SK-N-DZ (cell line): ENCODE measurements around the gene NR3C2. TPM values are rescaled to one million over a fixed set of nuclear protein-coding genes. Genes with fewer than 3 reads are reported as not detected.

Experiments
- DNase-seq: peaks from one replicate; pipeline ENCODE4 v3.0.0-alpha.2; 2015; ENCODE audit warnings: low spot score
- polyA plus RNA-seq, 2 experiments: library from polyadenylated mRNA; depleted of rRNA; stranded (reverse); fragments of >200 nt; gene quantifications; 2 replicates each; pipeline ENCODE4 v1.2.3, GENCODE V29; 2014

NR3C2 gene
- 0.10 and 0.23 TPM in 2 replicates for polyA plus RNA-seq (2014; cell fraction: cytosol; rRNA removed)
- 0.04 and 0.07 TPM in 2 replicates for polyA plus RNA-seq (2014; cell fraction: nucleus; rRNA removed)

DNA sequence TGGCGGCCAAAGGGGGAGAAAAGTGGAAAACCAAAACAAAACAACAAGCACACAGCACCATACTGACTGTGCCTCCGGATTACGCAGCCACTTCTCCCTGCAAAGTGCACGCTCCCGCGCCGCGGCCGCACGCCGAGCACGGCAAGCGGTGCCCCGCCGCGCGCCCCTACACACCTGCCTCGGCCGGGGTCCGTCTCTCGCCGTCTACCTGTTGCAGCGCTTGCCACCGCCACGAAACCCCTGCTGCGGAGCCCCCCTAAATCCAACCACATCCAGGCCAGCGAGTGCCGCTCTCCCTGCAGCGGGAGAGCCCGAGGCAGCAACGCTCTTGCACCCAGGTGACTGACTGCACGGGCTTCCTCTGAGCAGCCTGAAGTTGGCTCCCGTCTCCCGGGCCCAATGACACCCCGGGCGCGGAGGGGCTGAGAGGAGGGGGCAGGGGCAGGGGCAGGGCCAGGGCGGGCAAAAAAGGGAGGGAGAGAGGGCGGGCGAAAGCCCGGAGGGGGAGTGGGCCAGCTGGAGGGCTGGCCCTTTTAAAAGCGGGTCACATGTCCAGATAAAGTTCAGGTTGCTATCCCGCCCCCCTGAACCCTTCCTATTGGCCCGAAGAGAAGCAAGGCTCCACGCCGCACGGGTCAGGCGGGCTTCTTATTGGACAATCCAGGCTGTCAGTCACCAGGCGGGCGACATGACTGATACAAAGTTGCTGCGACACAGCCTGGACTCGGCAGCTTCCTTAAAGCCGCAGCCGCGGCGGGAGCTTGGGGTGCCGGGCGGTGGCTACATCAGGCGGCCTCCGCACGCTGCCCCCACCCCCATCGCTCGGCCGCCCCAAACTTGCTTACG is at the start of gene NR3C2:
NR3C2 (minus strand) TSS at position 429 of the 846 bp plus-strand sequence.
- peak; percentile 94 for DNase-seq

GRCh38 chr4:148487181-148487580 is 45.0 kb upstream of the NR3C2 start:
- DNase-seq = no peak

GRCh38 chr4:148481636-148482035 is 39.4 kb upstream of the NR3C2 start:
- DNase-seq = no peak

DNA sequence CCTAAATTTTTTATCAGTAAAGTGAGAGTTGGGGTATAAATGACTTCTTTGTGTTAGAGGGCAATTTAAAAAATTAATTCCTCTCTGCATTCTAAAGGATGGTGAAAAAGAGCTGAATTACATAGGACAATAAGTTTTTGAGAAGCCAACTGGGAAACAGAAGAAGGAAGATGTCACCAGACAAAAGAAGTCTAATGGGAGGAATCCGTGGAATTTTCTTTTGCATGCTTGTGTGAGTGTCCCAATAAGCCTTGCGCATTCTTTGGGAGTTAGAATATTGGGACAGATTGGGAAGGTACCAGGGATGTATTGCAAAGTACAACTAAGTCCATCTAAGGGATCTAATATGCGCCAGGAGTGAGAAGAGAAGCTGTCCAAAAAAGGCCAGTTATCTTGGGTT is 35.1 kb upstream of the NR3C2 start:
- no peak for DNase-seq

- no peak for DNase-seq
Observed at GRCh38 chr4:148469938-148470337, 27.7 kb upstream of the NR3C2 start.

GRCh38 chr4:148454835-148455234 is 12.6 kb upstream of the NR3C2 start:
- no peak for DNase-seq

DNA sequence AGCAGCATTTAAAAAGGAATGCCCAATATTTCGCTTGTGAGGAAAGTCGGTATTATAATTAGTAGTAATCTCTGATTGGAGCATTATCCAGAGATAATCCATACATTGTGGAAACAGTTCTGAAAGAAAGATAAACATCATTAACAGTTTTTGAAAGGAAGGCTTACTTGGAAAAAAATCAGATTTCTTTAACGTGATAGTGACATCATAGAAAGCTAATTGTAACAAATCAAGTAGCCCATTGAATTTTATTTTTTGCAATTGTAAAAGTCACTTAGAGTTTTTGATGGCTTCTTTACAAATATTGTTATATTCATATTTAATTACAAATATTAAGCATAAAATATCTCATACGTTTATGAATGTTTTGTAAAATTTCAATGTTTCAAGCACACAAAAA is 11.6 kb upstream of the NR3C2 start:
- no peak for DNase-seq

DNA sequence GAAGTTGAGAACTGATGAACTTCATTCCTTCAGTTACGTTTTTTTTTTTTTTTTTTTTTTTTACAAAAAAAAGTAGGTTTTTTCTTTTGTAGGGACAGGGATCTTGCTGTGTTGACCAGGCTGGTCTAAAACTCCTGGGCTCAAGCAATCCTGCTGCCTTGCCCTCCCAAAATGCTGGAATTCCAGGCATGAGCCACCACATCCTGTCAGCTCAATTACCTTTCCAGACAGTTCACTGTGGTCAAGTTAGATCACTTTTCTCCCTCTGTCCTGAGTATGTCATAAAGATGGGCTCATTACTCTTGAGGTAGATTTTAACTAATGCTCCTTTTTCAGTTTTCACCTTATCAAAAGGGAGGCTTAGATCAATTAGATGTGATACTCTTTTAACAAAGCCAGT is 10.8 kb upstream of the NR3C2 start:
- no peak for DNase-seq

DNA sequence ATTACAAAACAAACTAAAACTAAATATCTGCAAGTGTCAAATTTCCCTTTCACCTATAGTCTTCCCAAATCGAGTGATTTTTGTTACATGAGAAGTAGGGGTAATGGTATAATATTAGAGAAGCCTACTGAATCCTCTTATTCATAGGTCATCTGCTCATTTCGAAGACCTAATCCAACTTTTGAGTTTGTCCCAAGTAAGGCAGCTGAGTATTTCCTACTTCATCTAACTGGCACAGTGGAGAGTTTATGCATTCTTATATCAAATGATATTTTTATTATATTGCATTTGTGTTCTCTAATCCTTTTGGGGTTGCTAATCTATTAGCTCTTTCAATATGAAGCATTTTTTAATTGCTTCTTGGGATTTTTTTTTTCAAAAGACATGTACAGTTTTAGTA is 7.7 kb upstream of the NR3C2 start:
- DNase-seq = no peak

DNA sequence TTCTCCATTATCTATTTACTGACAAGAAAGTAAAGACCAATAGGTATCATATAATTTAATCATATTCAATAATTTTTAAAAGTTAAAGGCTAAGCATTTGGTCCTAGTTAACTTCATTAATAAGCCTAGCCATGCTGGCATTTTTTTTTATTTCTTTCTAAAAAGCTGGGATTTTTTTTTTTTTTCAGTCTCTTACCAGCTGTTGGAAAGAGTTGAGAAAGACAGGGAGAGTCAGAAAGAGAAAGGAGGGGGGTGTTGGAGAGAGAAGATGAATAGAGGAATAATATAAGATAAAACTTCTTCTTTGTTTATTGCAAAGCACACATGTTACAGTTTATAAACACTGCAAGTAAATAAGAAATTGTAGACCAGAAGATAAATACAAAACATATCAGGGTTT is 5.9 kb upstream of the NR3C2 start:
- DNase-seq = no peak

DNA sequence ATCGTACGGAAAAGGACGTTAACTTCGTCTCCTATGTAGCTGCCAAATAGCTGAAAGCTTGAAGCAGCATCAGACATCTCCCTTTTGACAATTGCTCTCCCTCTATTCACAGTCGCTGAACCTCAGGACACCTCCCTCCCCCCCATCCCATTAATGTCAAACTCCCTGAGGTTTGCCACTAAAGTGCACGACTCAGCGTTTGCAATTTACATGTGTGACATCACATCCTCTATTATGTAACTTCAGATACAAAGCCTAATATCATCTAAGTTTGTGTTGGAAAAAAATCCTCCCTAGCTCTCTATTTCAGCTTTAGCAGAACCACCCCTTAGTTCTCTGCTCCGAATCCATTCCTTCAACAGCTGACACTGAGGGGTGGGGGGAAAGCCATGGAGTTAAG is 5.5 kb upstream of the NR3C2 start:
- DNase-seq = no peak

GRCh38 chr4:148445860-148446330 is 3.7 kb upstream of the NR3C2 start:
- no peak for DNase-seq

DNA sequence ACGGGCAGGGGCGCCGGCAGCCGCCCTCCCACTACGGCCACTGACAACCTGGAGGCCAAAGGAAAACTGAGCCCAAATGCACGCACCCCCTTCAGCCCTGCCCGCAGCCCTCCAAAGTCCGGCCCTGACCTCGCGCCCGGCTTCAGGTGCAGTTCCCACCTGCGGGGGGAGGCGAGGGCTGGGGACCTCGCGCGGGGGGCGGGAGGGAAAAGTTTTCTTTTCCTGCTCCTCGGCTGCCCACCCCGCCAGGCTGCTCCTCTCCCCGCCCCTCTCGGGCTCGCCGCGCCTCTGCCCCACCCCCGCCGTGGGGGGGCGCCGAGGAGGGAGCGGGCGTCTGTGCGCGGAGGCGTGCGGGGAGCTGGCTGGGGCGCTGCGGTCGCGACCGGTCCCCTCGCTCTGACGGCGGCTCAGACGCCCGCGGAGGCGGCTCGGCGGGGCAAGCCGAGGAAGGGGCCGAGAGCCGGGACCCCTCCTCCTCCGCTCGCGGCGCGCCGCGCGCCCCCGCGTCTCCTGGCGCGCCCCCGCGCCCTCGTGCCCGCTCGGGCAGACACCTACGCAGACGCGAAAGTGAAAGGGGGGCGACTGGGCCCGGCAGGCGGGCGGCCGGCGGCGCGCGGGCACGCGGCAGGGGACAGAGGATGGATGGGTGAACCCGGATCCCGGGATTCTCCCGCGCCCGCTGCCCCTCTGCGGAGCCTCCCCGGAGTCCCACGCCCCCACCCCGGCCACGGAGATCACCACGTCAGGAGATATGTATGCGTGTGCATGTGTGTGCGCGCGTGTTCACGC is 3.1 kb upstream of the NR3C2 start:
- peak; percentile 31 for DNase-seq

- no peak for DNase-seq
Observed at GRCh38 chr4:148444296-148445070, 2.3 kb upstream of the NR3C2 start.

DNA sequence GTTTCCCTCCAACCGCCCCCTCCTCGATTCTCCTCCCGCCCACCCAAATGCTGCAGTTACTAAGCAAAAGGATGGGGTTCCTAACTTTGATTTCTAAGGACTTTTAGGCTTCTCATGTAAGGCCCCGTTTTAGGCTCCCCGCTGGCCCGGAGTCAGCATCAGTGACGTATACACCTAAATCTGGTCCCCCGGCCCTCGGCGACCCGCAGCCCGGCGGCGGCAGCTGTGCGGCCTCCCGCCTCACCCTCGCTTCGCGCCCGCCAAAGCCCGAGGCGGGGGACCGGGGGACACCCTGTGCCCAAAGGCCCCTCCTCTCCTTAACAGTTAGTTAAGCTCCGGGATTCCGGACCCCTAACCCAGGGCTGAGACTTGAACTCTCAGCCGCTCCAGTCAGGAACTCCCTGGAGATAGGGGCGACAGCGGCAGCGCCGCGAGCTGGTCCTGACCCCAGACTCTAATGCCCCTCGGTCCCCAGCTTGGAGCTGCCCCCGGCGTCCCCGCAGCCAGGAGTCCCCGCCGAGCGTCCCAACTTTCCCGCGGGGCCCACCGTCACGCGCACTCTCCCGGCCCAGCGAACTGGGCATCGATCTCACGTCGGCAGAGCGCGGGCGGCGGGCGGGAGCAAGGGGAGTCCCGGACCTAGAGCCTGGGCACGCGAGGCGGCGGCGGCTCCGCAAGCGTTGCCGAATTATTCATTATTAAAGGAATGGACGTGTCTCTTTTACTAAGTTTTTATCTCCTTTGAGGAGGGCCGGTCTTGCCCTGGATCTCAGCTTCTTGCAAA is 1.5 kb upstream of the NR3C2 start:
- no peak for DNase-seq

DNA sequence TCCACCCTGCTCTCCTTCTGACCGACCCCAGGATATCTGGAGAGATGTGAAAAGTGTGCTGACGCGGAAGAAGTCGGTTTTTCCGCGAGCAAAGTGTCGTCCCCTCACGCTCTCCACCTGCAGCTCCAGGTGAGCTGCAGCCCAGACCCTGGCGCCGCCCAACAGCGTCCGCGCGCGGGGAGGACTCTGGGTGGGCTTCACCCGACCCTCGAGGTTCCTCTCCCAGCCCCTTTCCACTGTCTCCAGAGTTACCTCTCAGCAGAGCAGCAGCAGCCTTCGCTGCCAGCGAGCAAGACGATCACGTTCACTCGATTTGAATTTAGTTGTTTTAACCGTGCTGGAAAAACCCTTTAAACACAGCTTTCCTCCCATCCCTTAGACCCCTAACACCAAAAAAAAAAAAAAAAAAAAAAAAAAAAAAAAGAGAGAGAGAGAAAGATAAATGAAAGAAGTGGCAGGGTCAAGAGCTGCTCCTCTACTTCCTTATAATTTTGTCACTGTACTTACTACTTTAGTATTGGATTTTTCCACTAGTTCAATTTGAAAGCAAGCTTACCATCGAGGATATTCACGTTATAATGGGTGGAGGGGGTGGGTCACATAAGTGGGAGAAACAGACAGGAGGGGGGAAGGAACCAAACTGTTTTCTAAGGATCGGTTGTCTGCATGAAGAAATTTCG is 758 bp upstream of the NR3C2 start:
- DNase-seq = no peak

DNA sequence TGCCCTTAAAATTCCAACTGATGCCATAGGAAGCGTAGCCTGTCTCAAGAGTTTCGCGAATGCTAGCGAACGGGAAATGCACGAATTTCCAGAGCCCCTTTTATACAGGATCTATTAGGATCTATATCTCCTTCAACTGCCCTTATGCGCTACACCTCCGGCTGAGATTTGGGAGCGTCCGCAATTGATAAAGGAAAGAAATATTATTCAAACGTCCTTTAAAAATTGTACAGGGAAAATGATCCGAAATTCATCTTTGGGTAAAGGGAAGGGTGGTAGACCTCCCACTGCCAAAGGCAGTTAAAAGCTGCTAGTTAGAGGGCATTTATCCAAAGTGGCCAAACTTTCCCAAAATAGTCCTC is 609 bp downstream of the NR3C2 start:
- no peak for DNase-seq

DNA sequence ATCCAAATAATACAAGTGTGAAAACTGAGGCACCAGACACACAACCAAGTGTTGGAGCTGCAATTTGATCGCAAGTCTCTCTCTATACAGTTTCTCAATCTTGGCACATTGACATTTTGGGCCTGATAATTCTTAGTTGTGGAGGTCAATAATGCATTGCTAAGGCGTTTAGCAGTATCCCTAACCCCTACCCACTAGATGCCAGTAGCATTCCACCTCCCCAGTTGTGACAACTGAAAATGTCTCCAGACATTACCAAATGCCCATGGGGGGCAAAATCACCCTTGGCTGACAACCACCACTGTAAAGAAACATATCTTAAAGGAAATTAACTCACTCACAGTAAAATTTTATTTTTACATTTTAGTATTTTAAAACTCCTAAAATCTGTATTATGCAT is 4.2 kb downstream of the NR3C2 start:
- no peak for DNase-seq

DNA sequence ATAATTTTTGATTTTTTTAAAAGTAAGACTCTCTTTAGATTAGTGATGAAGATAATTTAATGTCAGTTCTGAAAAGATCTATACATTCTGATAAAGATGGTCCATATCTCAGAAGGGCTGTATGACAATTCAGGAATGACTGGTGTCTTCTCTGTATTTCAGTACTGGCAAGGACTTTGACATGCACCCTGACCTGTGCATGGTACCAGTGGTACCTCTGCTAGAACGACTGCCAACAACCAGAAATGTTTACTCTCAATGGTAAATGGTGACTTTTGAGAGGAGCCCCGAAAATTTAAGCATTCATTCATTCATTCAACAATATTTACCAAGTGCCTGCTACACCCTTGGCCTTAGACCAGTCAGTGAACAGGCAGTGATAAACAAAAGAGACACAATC is 4.8 kb downstream of the NR3C2 start:
- DNase-seq = no peak

GRCh38 chr4:148436512-148436911 is 5.7 kb downstream of the NR3C2 start:
- no peak for DNase-seq
